ENCODE data around the gene PFKFB2. TPM values are rescaled to one million over a fixed set of nuclear protein-coding genes. Genes with fewer than 3 reads are reported as not detected.
A peak's percentile ranks its signal among the peaks of the same experiment; 100 is the strongest.

PFKFB2 gene
- total and polyA plus RNA-seq, 4 donors = 1.5 to 5.9 (median 3.0) TPM

- TF ChIP-seq RAD21 (IDR thresholded peaks at IDR 0.05) = no peak
- TF ChIP-seq JUND (IDR thresholded peaks at IDR 0.05) = peak; percentile 75 to 83
- peak; percentile 73 for TF ChIP-seq NR2F2 (IDR thresholded peaks at IDR 0.05)
- peak; percentile 66 to 80 for TF ChIP-seq EGR1 (IDR thresholded peaks at IDR 0.05; ENCODE audit: low read depth in 2 of 2)
- TF ChIP-seq FOXA2 (IDR thresholded peaks at IDR 0.05) = peak; percentile 98
- TF ChIP-seq ZBTB33 (IDR thresholded peaks at IDR 0.05) = peak; percentile 76
- TF ChIP-seq HNF4G (IDR thresholded peaks at IDR 0.05) = peak; percentile 84
- TF ChIP-seq, protein P1, sequence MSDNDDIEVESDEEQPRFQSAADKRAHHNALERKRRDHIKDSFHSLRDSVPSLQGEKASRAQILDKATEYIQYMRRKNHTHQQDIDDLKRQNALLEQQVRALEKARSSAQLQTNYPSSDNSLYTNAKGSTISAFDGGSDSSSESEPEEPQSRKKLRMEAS (IDR thresholded peaks at IDR 0.05) = peak; percentile 93
- TF ChIP-seq CTCF (IDR thresholded peaks at IDR 0.05; ENCODE audit: low read depth, low read length, missing input control) = no peak
- peak; percentile 81 for TF ChIP-seq REST (IDR thresholded peaks at IDR 0.05)
- peak; percentile 74 for TF ChIP-seq YY1 (IDR thresholded peaks at IDR 0.05)
- TF ChIP-seq SP1 (IDR thresholded peaks at IDR 0.05) = peak; percentile 99
- peak; percentile 94 for TF ChIP-seq FOXA1 (IDR thresholded peaks at IDR 0.05)
- peak; percentile 70 for TF ChIP-seq ATF3 (IDR thresholded peaks at IDR 0.05)
- no peak for TF ChIP-seq GABPA (IDR thresholded peaks at IDR 0.05 in 1 of 2, conservative IDR thresholded peaks at IDR 0.05 in 1 of 2)
- peak; percentile 91 to 97 for TF ChIP-seq HNF4A (conservative IDR thresholded peaks at IDR 0.05)
- TF ChIP-seq RXRA (IDR thresholded peaks at IDR 0.05) = peak; percentile 91 to 93
- peak; percentile 74 for TF ChIP-seq TAF1 (conservative IDR thresholded peaks at IDR 0.05)
- DNase-seq (ENCODE audit: low spot score) = no peak
- Histone ChIP-seq H3K27ac (ENCODE audit: low read depth in 1 of 2, low read length in 2 of 2) (peak within 1 kb of the TSS; percentile 93 to 98), H3K4me1 (ENCODE audit: control insufficient read depth in 4 of 4, insufficient read depth in 4 of 4, low read length in 3 of 4) (peaks cover 3 to 45% (median 21%) of the 10 kb centered on the region in 4 donors), H3K27me3 (ENCODE audit: control insufficient read depth in 4 of 4, insufficient read depth in 4 of 4, low read length in 3 of 4) (no peaks in the 10 kb centered on the region), H3K4me3 (ENCODE audit: low read depth in 1 of 3, low read length in 3 of 3) (peak within 1 kb of the TSS; percentile 29 to 99 (median 55)), H3K9me3 (ENCODE audit: control insufficient read depth in 4 of 4, low read length in 3 of 4) (no peaks in the 10 kb centered on the region), H3K36me3 (ENCODE audit: control insufficient read depth in 4 of 4, insufficient read depth in 3 of 4, low read depth in 1 of 4, low read length in 3 of 4) (peaks cover 0 to 11% (median 5%) of the 10 kb centered on the region in 4 donors), H3K9ac (ENCODE audit: low read depth in 1 of 2, low read length in 2 of 2) (peak within 1 kb of the TSS; percentile 52 to 100)
- WGBS = 26% methylated on average over 9 of the region's 9 CpGs
Measured at GRCh38 chr1:207088701-207089626, 35.9 kb downstream of the PFKFB2 start, which contains the start of gene C4BPB. Gene C4BPB (plus strand): TSS chr1:207088860. CDS start chr1:207089532, 672 bp downstream.
